BJ (cell line): ENCODE data around the gene PKD1. TPM values are rescaled to one million over a fixed set of nuclear protein-coding genes. Genes with fewer than 3 reads are reported as not detected.
"Not testable (repeated sequence)": the region's sequence is repeated elsewhere in the genome, so short reads cannot be mapped to it uniquely, and the experiment has no call there.

Source experiments
- CTCF ChIA-PET: fragments of 350-600 bp; formaldehyde crosslinking; extraction: SDS; loops from one replicate; lab custom pipeline; 2021; ENCODE audit warnings: antibody characterized with exemption, inconsistent platforms; lab: Yijun Ruan, JAX
- POLR2A ChIA-PET: fragments of 300-600 bp; sonication (Branson Sonifier 250); formaldehyde crosslinking; extraction: SDS; loops from one replicate; lab custom pipeline; 2021; ENCODE audit warnings: antibody characterized with exemption; lab: Charles Lee
- DNase-seq: peaks from one replicate; pipeline ENCODE4 v3.0.0-alpha.2; 2011; ENCODE audit warnings: low read depth
- H3K27me3 ChIP-seq: 2 replicates; pipeline ENCODE4 v1.6.0; 2011; ENCODE audit warnings: low read length; ENCODE audit not compliant: control insufficient read depth, insufficient read depth
- H3K36me3 ChIP-seq: 2 replicates; pipeline ENCODE4 v1.5.1; 2011; ENCODE audit warnings: low read length; ENCODE audit not compliant: control insufficient read depth, insufficient read depth
- H3K4me3 ChIP-seq: 2 replicates; pipeline ENCODE4 v1.5.1; 2011; ENCODE audit warnings: low read depth, mild to moderate bottlenecking, control low read depth, low read length
- CTCF ChIP-seq: IDR thresholded peaks from 2 replicates; pipeline ENCODE4 v1.5.1; 2011; ENCODE audit warnings: low read depth, mild to moderate bottlenecking, control low read depth, inconsistent platforms, low read length, moderate library complexity; ENCODE audit not compliant: insufficient read depth
- polyA plus RNA-seq: library from polyadenylated mRNA; depleted of rRNA; stranded (reverse); fragments of >200 nt; gene quantifications from 2 replicates; pipeline ENCODE4 v1.2.3, GENCODE V29; 2011

The PKD1 gene
- polyA plus RNA-seq, 1 experiment: 76.1 TPM

GRCh38 chr16:2145843-2146242, 10.1 kb upstream of the PKD1 start:
- ChIA-PET CTCF (interaction anchor here (0.9 to 2.1 kb wide), 3 partner anchors 9 to 122 kb away, joined by 3 to 14 read pairs (median 4); partner anchors contain the start of gene TRAF7), POLR2A (no interaction called here)
- DNase-seq: no peak
- Histone ChIP-seq H3K36me3 (no peaks in the 10 kb centered on the region), H3K4me3 (no peak overlapping the region), H3K27me3 (no peaks in the 10 kb centered on the region)
- no peak for TF ChIP-seq CTCF

- CTCF ChIA-PET: interaction anchor here (1.2 to 1.8 kb wide), 3 partner anchors 120 to 140 kb away, joined by 5 to 9 read pairs (median 5); no protein-coding TSS in a partner anchor
Observed at GRCh38 chr16:2143878-2144485, 8.3 kb upstream of the PKD1 start.

GRCh38 chr16:2142942-2143877, 7.5 kb upstream of the PKD1 start:
- H3K36me3 ChIP-seq: no peaks in the 10 kb centered on the region
- CTCF ChIA-PET: interaction anchor here (1.2 to 1.8 kb wide), 3 partner anchors 119 to 139 kb away, joined by 5 to 9 read pairs (median 5); no protein-coding TSS in a partner anchor
- H3K4me3 ChIP-seq: no peak overlapping the region
- no peak for DNase-seq
- POLR2A ChIA-PET: interaction anchor here (0.6 kb wide), 1 partner anchor 11 kb away, joined by 4 read pairs; no protein-coding TSS in a partner anchor
- TF ChIP-seq CTCF: no peak
- no peaks in the 10 kb centered on the region for H3K27me3 ChIP-seq

More at GRCh38 chr16:2143878-2144485, 8.3 kb upstream of the PKD1 start:
- no peaks in the 10 kb centered on the region for H3K36me3 ChIP-seq
- POLR2A ChIA-PET: interaction anchor here (0.6 kb wide), 1 partner anchor 10 kb away, joined by 4 read pairs; no protein-coding TSS in a partner anchor
- TF ChIP-seq CTCF: no peak
- H3K27me3 ChIP-seq: no peaks in the 10 kb centered on the region
- DNase-seq: no peak
- H3K4me3 ChIP-seq: no peak overlapping the region

- CTCF ChIA-PET, H3K27me3 ChIP-seq, DNase-seq, POLR2A ChIA-PET, H3K36me3 ChIP-seq: not testable (repeated sequence)
- H3K4me3 ChIP-seq: peak overlapping the region; percentile 46
Observed at GRCh38 chr16:2135071-2135470, 627 bp downstream of the PKD1 start.

- H3K36me3 ChIP-seq, DNase-seq, H3K27me3 ChIP-seq, POLR2A ChIA-PET, CTCF ChIA-PET: not testable (repeated sequence)
- H3K4me3 ChIP-seq: peak overlapping the region; percentile 38
Observed at GRCh38 chr16:2133797-2134196, 1.9 kb downstream of the PKD1 start.

GRCh38 chr16:2129890-2130447, 5.7 kb downstream of the PKD1 start:
- H3K4me3 ChIP-seq, POLR2A ChIA-PET, CTCF ChIA-PET, H3K36me3 ChIP-seq, H3K27me3 ChIP-seq, DNase-seq: not testable (repeated sequence)

GRCh38 chr16:2129251-2129650, 6.4 kb downstream of the PKD1 start:
- H3K4me3 ChIP-seq, CTCF ChIA-PET, DNase-seq, H3K27me3 ChIP-seq, POLR2A ChIA-PET, H3K36me3 ChIP-seq: not testable (repeated sequence)

- H3K4me3 ChIP-seq, POLR2A ChIA-PET, H3K27me3 ChIP-seq, DNase-seq, H3K36me3 ChIP-seq, CTCF ChIA-PET: not testable (repeated sequence)
Observed at GRCh38 chr16:2127630-2128280, 7.9 kb downstream of the PKD1 start.
